ENCODE measurements around the gene MUC12.

GRCh38 chr7:101017064-101017777 is 47.9 kb downstream of the MUC12 start:
- TF ChIP-seq EZH2 (IDR thresholded peaks at IDR 0.05; ENCODE audit: borderline replicate concordance, low read depth, low read length, severe bottlenecking) (no peak), POLR2A (IDR thresholded peaks at IDR 0.05; ENCODE audit: low read depth, low read length) (no peak), POLR2AphosphoS5 (IDR thresholded peaks at IDR 0.05; ENCODE audit: insufficient read depth, low read depth, low read length) (peak; percentile 64), JUN (IDR thresholded peaks at IDR 0.05; ENCODE audit: borderline replicate concordance, insufficient read depth, insufficient read length, low read depth) (no peak), MYC (IDR thresholded peaks at IDR 0.05; ENCODE audit: low read depth, low read length) (no peak), GATA2 (IDR thresholded peaks at IDR 0.05; ENCODE audit: insufficient read depth, insufficient read length, low read depth, low read length) (no peak)
- TF ChIP-seq, protein P1, sequence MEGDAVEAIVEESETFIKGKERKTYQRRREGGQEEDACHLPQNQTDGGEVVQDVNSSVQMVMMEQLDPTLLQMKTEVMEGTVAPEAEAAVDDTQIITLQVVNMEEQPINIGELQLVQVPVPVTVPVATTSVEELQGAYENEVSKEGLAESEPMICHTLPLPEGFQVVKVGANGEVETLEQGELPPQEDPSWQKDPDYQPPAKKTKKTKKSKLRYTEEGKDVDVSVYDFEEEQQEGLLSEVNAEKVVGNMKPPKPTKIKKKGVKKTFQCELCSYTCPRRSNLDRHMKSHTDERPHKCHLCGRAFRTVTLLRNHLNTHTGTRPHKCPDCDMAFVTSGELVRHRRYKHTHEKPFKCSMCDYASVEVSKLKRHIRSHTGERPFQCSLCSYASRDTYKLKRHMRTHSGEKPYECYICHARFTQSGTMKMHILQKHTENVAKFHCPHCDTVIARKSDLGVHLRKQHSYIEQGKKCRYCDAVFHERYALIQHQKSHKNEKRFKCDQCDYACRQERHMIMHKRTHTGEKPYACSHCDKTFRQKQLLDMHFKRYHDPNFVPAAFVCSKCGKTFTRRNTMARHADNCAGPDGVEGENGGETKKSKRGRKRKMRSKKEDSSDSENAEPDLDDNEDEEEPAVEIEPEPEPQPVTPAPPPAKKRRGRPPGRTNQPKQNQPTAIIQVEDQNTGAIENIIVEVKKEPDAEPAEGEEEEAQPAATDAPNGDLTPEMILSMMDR (IDR thresholded peaks at IDR 0.05; ENCODE audit: extremely low read depth in 1 of 2, insufficient read depth in 1 of 2, low read depth in 1 of 2, low read length in 2 of 2), result no peak
- TF ChIP-seq, protein P2, sequence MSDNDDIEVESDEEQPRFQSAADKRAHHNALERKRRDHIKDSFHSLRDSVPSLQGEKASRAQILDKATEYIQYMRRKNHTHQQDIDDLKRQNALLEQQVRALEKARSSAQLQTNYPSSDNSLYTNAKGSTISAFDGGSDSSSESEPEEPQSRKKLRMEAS (IDR thresholded peaks at IDR 0.05; ENCODE audit: insufficient read depth, insufficient read length), result no peak

Measured in endothelial cell of umbilical vein (primary cell).